HepG2 (cell line): ENCODE measurements around the gene VILL.

Source experiments
- EP300 ChIP-seq, 3 experiments: sonication (generic) in 1 of 3; formaldehyde crosslinking in 1 of 3; IDR thresholded peaks; 2 replicates each; pipeline versions ENCODE4 v1.5.1 to v1.6.1; 2011 to 2020; ENCODE audit warnings: low read depth in 2 of 3, low read length in 2 of 3, borderline replicate concordance in 1 of 3, improper control_type of control experiment in 1 of 3, mild to moderate bottlenecking in 1 of 3, missing genetic modification reagents in 1 of 3, moderate library complexity in 1 of 3
- MAF1 ChIP-seq: sonication (generic); formaldehyde crosslinking; IDR thresholded peaks from 2 replicates; pipeline ENCODE4 v1.5.0; 2020; ENCODE audit warnings: missing genetic modification reagents, borderline replicate concordance
- YY1 ChIP-seq: IDR thresholded peaks from 2 replicates; pipeline ENCODE4 v1.6.1; 2011; ENCODE audit warnings: low read length, low read depth, moderate library complexity, mild to moderate bottlenecking; ENCODE audit not compliant: insufficient read depth, insufficient replicate concordance

- TF ChIP-seq MAF1: no peak
- no peak for TF ChIP-seq EP300 (IDR thresholded peaks at IDR 0.05; ENCODE audit: low read depth in 2 of 2, low read length in 2 of 2)
- TF ChIP-seq EP300 (CRISPR knock-in tag; IDR thresholded peaks at IDR 0.05; ENCODE audit: borderline replicate concordance): no peak
- no peak for TF ChIP-seq YY1
Observed at GRCh38 chr3:38026856-38027255, 36.3 kb downstream of the VILL start.
